OCI-LY7 (cell line): Measurements from ENCODE around the gene GOLGA6L9. TPM values are rescaled to one million over a fixed set of nuclear protein-coding genes. Genes with fewer than 3 reads are reported as not detected.
"Not testable (repeated sequence)": the region's sequence is repeated elsewhere in the genome, so short reads cannot be mapped to it uniquely, and the experiment has no call there.

Experiments
- BruUV-seq: library from RNA; stranded (reverse); fragments of 400-500 nt; replicated peaks from 2 replicates; lab custom pipeline; 2021; lab: Mats Ljungman, UMichigan
- CTCF ChIA-PET: fragments of 300-600 bp; sonication (Branson Sonifier 250); formaldehyde crosslinking; loops from one replicate; lab custom pipeline; 2022; ENCODE audit warnings: antibody characterized with exemption; ENCODE audit not compliant: unreplicated experiment; lab: Charles Lee
- POLR2A ChIA-PET: fragments of 300-600 bp; sonication (Branson Sonifier 250); formaldehyde crosslinking; loops from one replicate; lab custom pipeline; 2022; ENCODE audit warnings: antibody characterized with exemption; lab: Charles Lee
- DNase-seq: peaks from one replicate; pipeline ENCODE4 v3.0.0-alpha.2; 2015; ENCODE audit warnings: low spot score
- H2AFZ ChIP-seq: fragments of 200-600 bp; sonication (generic), shearing (Covaris generic); 2 replicates; pipeline ENCODE4 v1.6.1; 2014; ENCODE audit warnings: mild to moderate bottlenecking, antibody characterized with exemption, low read length, moderate library complexity
- H3K27ac ChIP-seq: fragments of 200-600 bp; sonication (generic); 2 replicates; pipeline ENCODE4 v1.5.1; 2014; ENCODE audit warnings: mixed run types, low read depth, mild to moderate bottlenecking, moderate library complexity, low read length, inconsistent platforms; ENCODE audit not compliant: poor library complexity, severe bottlenecking
- H3K36me3 ChIP-seq: fragments of 200-600 bp; sonication (generic); 2 replicates; pipeline ENCODE4 v1.6.1; 2014; ENCODE audit warnings: mild to moderate bottlenecking, antibody characterized with exemption, low read length, moderate library complexity, mixed read lengths; ENCODE audit not compliant: insufficient read depth
- H3K4me1 ChIP-seq: fragments of 200-600 bp; sonication (generic); 2 replicates; pipeline ENCODE4 v1.5.1; 2014; ENCODE audit warnings: mild to moderate bottlenecking, low read length; ENCODE audit not compliant: insufficient read depth, poor library complexity, severe bottlenecking
- H3K4me2 ChIP-seq: fragments of 200-600 bp; sonication (generic); 2 replicates; pipeline ENCODE4 v1.6.1; 2014; ENCODE audit warnings: mild to moderate bottlenecking, low read length
- H3K4me3 ChIP-seq: fragments of 200-600 bp; sonication (generic); 2 replicates; pipeline ENCODE4 v1.5.1; 2014; ENCODE audit warnings: mild to moderate bottlenecking, low read depth, low read length; ENCODE audit not compliant: poor library complexity, severe bottlenecking
- H3K79me2 ChIP-seq: fragments of 200-600 bp; sonication (generic); 2 replicates; pipeline ENCODE4 v1.6.1; 2016; ENCODE audit warnings: low read depth, mild to moderate bottlenecking, low read length, moderate library complexity, mixed read lengths; ENCODE audit not compliant: insufficient read depth
- H3K9me2 ChIP-seq: fragments of 200-600 bp; sonication (generic); 2 replicates; pipeline ENCODE4 v1.6.1; 2016; ENCODE audit warnings: mild to moderate bottlenecking, low read length, mixed read lengths; ENCODE audit not compliant: insufficient read depth
- H3K9me3 ChIP-seq: fragments of 200-600 bp; sonication (generic); 2 replicates; pipeline ENCODE4 v1.6.1; 2014; ENCODE audit warnings: mild to moderate bottlenecking, mixed run types, low read length, mixed read lengths
- H4K20me1 ChIP-seq: fragments of 200-600 bp; sonication (generic); 2 replicates; pipeline ENCODE4 v1.6.1; 2014; ENCODE audit warnings: mild to moderate bottlenecking, antibody characterized with exemption, low read length, moderate library complexity, mixed read lengths; ENCODE audit not compliant: insufficient read depth
- EZH2phosphoT487 ChIP-seq: fragments of 200-600 bp; sonication (generic); IDR thresholded peaks from 2 replicates; pipeline ENCODE4 v1.6.1; 2018; ENCODE audit warnings: low read depth, borderline replicate concordance, mild to moderate bottlenecking, mixed run types, antibody characterized with exemption, low read length, moderate library complexity, mixed read lengths
- intact Hi-C: fragments of 100-400 bp; cut with micrococcal nuclease; formaldehyde crosslinking; loops from one replicate; pipeline ENCODE4 v1.10.0; 2022; ENCODE audit not compliant: unreplicated experiment
- total RNA-seq, 2 experiments: library from RNA; depleted of rRNA in 1 of 2; stranded (reverse); fragments of >200 nt in 1 of 2; shearing (Covaris generic) in 1 of 2; gene quantifications; 2 replicates each; pipeline ENCODE4 v1.2.3, GENCODE V29; 2014 to 2022
- TF ChIP-seq, protein P1 (sequence below): fragments of 200-600 bp; sonication (generic); conservative IDR thresholded peaks from 2 replicates; pipeline ENCODE4 v1.5.1; 2014; ENCODE audit warnings: mild to moderate bottlenecking, antibody characterized with exemption, low read length, moderate library complexity, mixed read lengths

GOLGA6L9 gene
- total RNA-seq, 2 experiments from 2014 or later: 4.8 to 7.4 TPM

DNA sequence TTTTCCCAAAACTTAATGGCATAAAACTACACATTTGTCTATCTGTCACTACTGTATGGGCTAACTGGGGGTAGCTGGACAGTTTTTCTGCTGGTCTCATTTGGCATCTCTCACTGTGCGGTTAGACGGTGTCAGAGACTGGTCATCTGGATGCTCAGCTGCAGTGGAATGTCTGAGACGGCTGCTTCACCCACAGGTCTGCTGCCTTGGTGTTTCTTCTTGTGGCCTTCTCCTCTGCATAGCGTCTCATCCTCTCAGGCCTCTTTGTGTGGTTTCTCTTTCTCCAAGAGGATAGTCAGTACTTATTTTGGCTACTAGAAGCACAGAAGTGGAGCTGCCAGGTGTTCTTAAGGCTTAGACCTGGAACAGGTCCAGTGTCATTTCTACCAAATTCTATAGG is 35.9 kb upstream of the GOLGA6L9 start:
- no TSS peak for BruUV-seq
- Histone ChIP-seq H3K9me3 (no peaks in the 10 kb centered on the region), H3K27ac (no peak overlapping the region), H3K4me1 (peaks cover under 1% of the 10 kb centered on the region), H2AFZ (no peak overlapping the region), H4K20me1 (no peaks in the 10 kb centered on the region), H3K79me2 (no peaks in the 10 kb centered on the region), H3K36me3 (no peaks in the 10 kb centered on the region), H3K9me2 (no peaks in the 10 kb centered on the region), H3K4me3 (no peak overlapping the region), H3K4me2 (no peak overlapping the region)
- ChIA-PET CTCF (no interaction called here), POLR2A (no interaction called here)
- no peak for DNase-seq
- intact Hi-C loops: no loop called here
- TF ChIP-seq, protein P1, sequence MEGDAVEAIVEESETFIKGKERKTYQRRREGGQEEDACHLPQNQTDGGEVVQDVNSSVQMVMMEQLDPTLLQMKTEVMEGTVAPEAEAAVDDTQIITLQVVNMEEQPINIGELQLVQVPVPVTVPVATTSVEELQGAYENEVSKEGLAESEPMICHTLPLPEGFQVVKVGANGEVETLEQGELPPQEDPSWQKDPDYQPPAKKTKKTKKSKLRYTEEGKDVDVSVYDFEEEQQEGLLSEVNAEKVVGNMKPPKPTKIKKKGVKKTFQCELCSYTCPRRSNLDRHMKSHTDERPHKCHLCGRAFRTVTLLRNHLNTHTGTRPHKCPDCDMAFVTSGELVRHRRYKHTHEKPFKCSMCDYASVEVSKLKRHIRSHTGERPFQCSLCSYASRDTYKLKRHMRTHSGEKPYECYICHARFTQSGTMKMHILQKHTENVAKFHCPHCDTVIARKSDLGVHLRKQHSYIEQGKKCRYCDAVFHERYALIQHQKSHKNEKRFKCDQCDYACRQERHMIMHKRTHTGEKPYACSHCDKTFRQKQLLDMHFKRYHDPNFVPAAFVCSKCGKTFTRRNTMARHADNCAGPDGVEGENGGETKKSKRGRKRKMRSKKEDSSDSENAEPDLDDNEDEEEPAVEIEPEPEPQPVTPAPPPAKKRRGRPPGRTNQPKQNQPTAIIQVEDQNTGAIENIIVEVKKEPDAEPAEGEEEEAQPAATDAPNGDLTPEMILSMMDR: no peak
- no peak for TF ChIP-seq EZH2phosphoT487

GRCh38 chr15:82395788-82396187 is 33.8 kb upstream of the GOLGA6L9 start:
- H3K79me2 ChIP-seq, POLR2A ChIA-PET, H3K36me3 ChIP-seq, H3K9me2 ChIP-seq, DNase-seq, H3K4me3 ChIP-seq, intact Hi-C loops, H2AFZ ChIP-seq, H4K20me1 ChIP-seq, H3K4me2 ChIP-seq, CTCF ChIA-PET, BruUV-seq, H3K27ac ChIP-seq, H3K9me3 ChIP-seq: not testable (repeated sequence)
- H3K4me1 ChIP-seq: peaks cover 13% of the 10 kb centered on the region

- Histone ChIP-seq H3K36me3 (no peaks in the 10 kb centered on the region), H3K4me2 (no peak overlapping the region), H3K4me1 (peaks cover 13% of the 10 kb centered on the region), H3K27ac (no peak overlapping the region), H3K4me3 (no peak overlapping the region), H3K79me2 (no peaks in the 10 kb centered on the region), H4K20me1 (no peaks in the 10 kb centered on the region), H3K9me2 (no peaks in the 10 kb centered on the region), H3K9me3 (no peaks in the 10 kb centered on the region), H2AFZ (no peak overlapping the region)
- intact Hi-C loops: no loop called here
- no peak for DNase-seq
- no TSS peak for BruUV-seq
- CTCF ChIA-PET: no interaction called here
- TF ChIP-seq, protein P1: no peak
- no peak for TF ChIP-seq EZH2phosphoT487
- POLR2A ChIA-PET: no interaction called here
Observed at GRCh38 chr15:82397817-82398216, 31.8 kb upstream of the GOLGA6L9 start.
